ENCODE data around the gene CACNA2D2. TPM values are rescaled to one million over a fixed set of nuclear protein-coding genes. Genes with fewer than 3 reads are reported as not detected.

Gene CACNA2D2
- total RNA-seq, 1 experiment from 2014 or later: 27.7 TPM

GRCh38 chr3:50333744-50334328 is 169.6 kb downstream of the CACNA2D2 start:
- H2BK20ac ChIP-seq (ENCODE audit: low read depth, low read length, poor library complexity, severe bottlenecking): no peak overlapping the region
- H2AK5ac ChIP-seq (ENCODE audit: insufficient read length, low read length): no peak overlapping the region
- H4K91ac ChIP-seq (ENCODE audit: insufficient read length, low read depth, low read length): no peak overlapping the region
- no peaks in the 10 kb centered on the region for H3K9me3 ChIP-seq (ENCODE audit: control insufficient read depth, low read depth, low read length)
- H3K18ac ChIP-seq (ENCODE audit: insufficient read length, low read depth, low read length): no peak overlapping the region
- no peak overlapping the region for H3K4ac ChIP-seq (ENCODE audit: low read depth, low read length)
- no CpG with 5 or more reads among the region's 12 CpGs for WGBS (ENCODE audit: extremely low coverage, insufficient read length, low lambda C conversion rate)
- H3T11ph ChIP-seq (ENCODE audit: low read length): no peak overlapping the region
- H3K14ac ChIP-seq (ENCODE audit: insufficient read depth, low read length): no peak overlapping the region
- no peaks in the 10 kb centered on the region; the same call in 1 of the 2 replicates for H3K27me3 ChIP-seq (ENCODE audit: insufficient read depth, low read length)
- no peak overlapping the region for H3K23ac ChIP-seq (ENCODE audit: insufficient read length, low read depth, low read length)
- DNase-seq: no peak
- H3K23me2 ChIP-seq (ENCODE audit: insufficient read length, low read depth, low read length, poor library complexity, severe bottlenecking): peaks cover 17% of the 10 kb centered on the region
- peaks cover 5% of the 10 kb centered on the region; the same call in 1 of the 2 replicates for H3K79me2 ChIP-seq (ENCODE audit: insufficient read depth, low read length)
- no peak overlapping the region for H3K9ac ChIP-seq (ENCODE audit: extremely low read depth, insufficient read length, low read length)
- H3K9me3 Mint-ChIP-seq: no peaks in the 10 kb centered on the region
- no peak overlapping the region for H3K27ac ChIP-seq (ENCODE audit: insufficient read length, low read depth, low read length)
- no peak for TF ChIP-seq CTCF (conservative IDR thresholded peaks at IDR 0.05)
- no peak overlapping the region for H4K5ac ChIP-seq (ENCODE audit: insufficient read length, low read depth, low read length)
- H3K4me1 Mint-ChIP-seq: peaks cover 20 to 28% of the 10 kb centered on the region in 2 experiments
- H3K79me1 ChIP-seq (ENCODE audit: insufficient read depth, low read depth, low read length, poor library complexity, severe bottlenecking): no peaks in the 10 kb centered on the region
- peaks cover 11 to 45% (median 44%) of the 10 kb centered on the region in 3 experiments; a peak in 6 of 7 replicates for H3K36me3 Mint-ChIP-seq (ENCODE audit: insufficient read depth in 1 of 3, low read depth in 3 of 3)
- no peak overlapping the region for H2AFZ ChIP-seq (ENCODE audit: low read length)
- H2BK5ac ChIP-seq (ENCODE audit: insufficient read length, low read length): no peak overlapping the region
- H4K8ac ChIP-seq (replicated peaks; ENCODE audit: insufficient read length, low read depth, low read length): no peak overlapping the region
- no peak overlapping the region for H2BK12ac ChIP-seq (ENCODE audit: insufficient read length, low read depth, low read length)
- no peak overlapping the region for H2BK15ac ChIP-seq (ENCODE audit: low read depth, low read length)
- no peak overlapping the region for H2BK120ac ChIP-seq (ENCODE audit: low read depth, low read length, poor library complexity, severe bottlenecking)
- no peaks in the 10 kb centered on the region; the same call in 1 of the 2 replicates for H3K4me1 ChIP-seq (ENCODE audit: insufficient read depth, low read length)
- no peaks in the 10 kb centered on the region for H4K20me1 ChIP-seq (ENCODE audit: control insufficient read depth, insufficient read depth, insufficient read length)
- H3K27ac Mint-ChIP-seq: peak overlapping the region in 2 of 3 experiments; percentile 48 to 49; a peak in 3 of 7 replicates
- no peak overlapping the region for H3K4me2 ChIP-seq (ENCODE audit: insufficient read depth, insufficient read length, low read length)
- H3K56ac ChIP-seq (ENCODE audit: insufficient read length, low read depth, low read length): no peak overlapping the region
- H3K4me3 Mint-ChIP-seq: peak overlapping the region in 1 of 2 experiments; percentile 11; a peak in 2 of 5 replicates
- peaks cover 10% of the 10 kb centered on the region for H3K27me3 Mint-ChIP-seq (ENCODE audit: low read depth)
